Keratinocyte (primary cell): ENCODE results near the gene AFF2. TPM values are rescaled to one million over a fixed set of nuclear protein-coding genes. Genes with fewer than 3 reads are reported as not detected.
"Not testable (repeated sequence)": the region's sequence is repeated elsewhere in the genome, so short reads cannot be mapped to it uniquely, and the experiment has no call there.

Experiments used
- DNase-seq: peaks from one replicate; pipeline ENCODE4 v3.0.0-alpha.2; 2011; ENCODE audit warnings: low read depth, missing footprints, low spot score
- FAIRE-seq: peaks from 2 replicates; lab custom pipeline; 2011; peaks lifted over from hg19 to GRCh38; lab: Jason Lieb, UNC
- H2AFZ ChIP-seq: 2 replicates; pipeline ENCODE4 v1.6.0; 2012; ENCODE audit warnings: low read length, control low read depth, inconsistent platforms; ENCODE audit not compliant: control insufficient read depth
- H3K27ac ChIP-seq: 2 replicates; pipeline ENCODE4 v1.5.1; 2011; ENCODE audit warnings: low read length; ENCODE audit not compliant: control insufficient read depth, insufficient read depth
- H3K27me3 ChIP-seq: 3 replicates; pipeline ENCODE4 v1.6.0; 2011; ENCODE audit warnings: low read length; ENCODE audit not compliant: control insufficient read depth, insufficient read depth; ENCODE audit errors: extremely low read depth
- H3K36me3 ChIP-seq, 2 experiments: 2 replicates in 1 of 2; 3 replicates in 1 of 2; pipeline ENCODE4 v1.5.1; 2011; ENCODE audit warnings: low read length in 2 of 2, mild to moderate bottlenecking in 1 of 2; ENCODE audit not compliant: control insufficient read depth in 2 of 2, insufficient read depth in 2 of 2; ENCODE audit errors: extremely low read depth in 1 of 2
- H3K4me1 ChIP-seq: 3 replicates; pipeline ENCODE4 v1.5.1; 2011; ENCODE audit warnings: low read length; ENCODE audit not compliant: control insufficient read depth, insufficient read depth; ENCODE audit errors: extremely low read depth
- H3K4me2 ChIP-seq: 3 replicates; pipeline ENCODE4 v1.6.0; 2011; ENCODE audit warnings: low read depth, low read length; ENCODE audit not compliant: control insufficient read depth, insufficient read depth; ENCODE audit errors: extremely low read depth
- H3K4me3 ChIP-seq, 3 experiments: fragments of 200-600 bp in 1 of 3; sonication (generic) in 1 of 3; 2 replicates in 2 of 3; 3 replicates in 1 of 3; pipeline ENCODE4 v1.5.1; 2011 to 2016; ENCODE audit warnings: low read length in 3 of 3, mild to moderate bottlenecking in 3 of 3, control low read depth in 2 of 3, inconsistent platforms in 1 of 3, low read depth in 1 of 3, mixed read lengths in 1 of 3, mixed run types in 1 of 3, moderate library complexity in 1 of 3; ENCODE audit not compliant: control insufficient read depth in 2 of 3, insufficient read depth in 2 of 3; ENCODE audit errors: extremely low read depth in 1 of 3
- H3K79me2 ChIP-seq: 2 replicates; pipeline ENCODE4 v1.6.0; 2012; ENCODE audit warnings: low read length; ENCODE audit not compliant: control insufficient read depth, insufficient read depth
- H3K9ac ChIP-seq: 3 replicates; pipeline ENCODE4 v1.6.0; 2011; ENCODE audit warnings: low read length; ENCODE audit not compliant: control insufficient read depth, insufficient read depth; ENCODE audit errors: extremely low read depth
- H3K9me1 ChIP-seq: 3 replicates; pipeline ENCODE4 v1.6.0; 2011; ENCODE audit warnings: low read length; ENCODE audit not compliant: control insufficient read depth, insufficient read depth; ENCODE audit errors: extremely low read depth
- H3K9me3 ChIP-seq: 2 replicates; pipeline ENCODE4 v1.5.1; 2012; ENCODE audit warnings: low read depth, low read length; ENCODE audit not compliant: control insufficient read depth
- H4K20me1 ChIP-seq: 3 replicates; pipeline ENCODE4 v1.6.0; 2011; ENCODE audit warnings: low read length; ENCODE audit not compliant: control insufficient read depth, insufficient read depth; ENCODE audit errors: extremely low read depth
- CTCF ChIP-seq, 3 experiments: IDR thresholded peaks in 1 of 3; conservative IDR thresholded peaks in 1 of 3; optimal IDR thresholded peaks in 1 of 3; 2 replicates in 2 of 3; 3 replicates in 1 of 3; pipeline versions ENCODE3 to v1.5.1; 2011; ENCODE audit warnings: low read length in 3 of 3, mild to moderate bottlenecking in 3 of 3, moderate library complexity in 2 of 3, control low read depth in 1 of 3, inconsistent platforms in 1 of 3; ENCODE audit not compliant: insufficient read depth in 2 of 3; ENCODE audit errors: extremely low read depth in 1 of 3
- EZH2 ChIP-seq: IDR thresholded peaks from one replicate; pipeline ENCODE4 v1.6.1; 2012; ENCODE audit warnings: inconsistent platforms, mild to moderate bottlenecking, low read length, moderate library complexity
- dilution Hi-C: fragments of 300-500 bp; cut with MboI; formaldehyde crosslinking; loops from one replicate; pipeline ENCODE4 v1.7.0; 2020; ENCODE audit warnings: low sequenced_read_pairs; ENCODE audit not compliant: extremely low pct_ligation_motif_present
- polyA plus RNA-seq, 5 experiments: library from polyadenylated mRNA; depleted of rRNA in 3 of 5; stranded (reverse) in 3 of 5; stranded (forward) in 1 of 5; unstranded in 1 of 5; fragments of >200 nt; gene quantifications; 1 replicate in 1 of 5; 2 replicates in 3 of 5; 3 replicates in 1 of 5; pipeline versions ENCODE4 v1.2.1 to v1.2.3, GENCODE V29; 2011 to 2012; ENCODE audit warnings: missing spikeins in 2 of 5, low read depth in 1 of 5, low replicate concordance in 1 of 5

The AFF2 gene
- polyA plus RNA-seq, 1 donor (not counting 4 experiments of a cell fraction or from before 2014, with no cell fraction given) = 0.01 TPM

GRCh38 chrX:148664171-148664570, 163.8 kb downstream of the AFF2 start:
- no peak overlapping the region for H3K4me2 ChIP-seq
- H3K4me1 ChIP-seq = no peaks in the 10 kb centered on the region

DNA sequence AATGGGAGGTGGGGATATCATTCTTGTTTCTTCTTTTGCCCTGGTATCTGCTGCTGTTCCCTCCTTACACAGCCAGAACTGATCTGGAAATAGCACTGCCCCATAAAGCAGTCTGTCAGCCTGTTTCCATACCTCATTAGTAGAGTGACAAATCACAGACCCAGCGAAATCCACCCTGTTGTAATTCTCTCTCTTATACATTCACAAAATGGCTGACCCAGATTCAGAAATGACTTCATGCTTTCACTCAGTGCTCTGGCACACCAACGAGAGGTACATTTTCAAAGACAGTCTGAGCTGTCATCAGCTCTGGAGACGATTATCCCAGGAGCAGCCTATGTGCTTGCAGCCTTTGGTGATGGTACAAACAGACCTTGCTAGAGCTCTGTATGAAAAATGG, 164.6 kb downstream of the AFF2 start:
- dilution Hi-C loops = no loop called here
- no peak overlapping the region for H3K27ac ChIP-seq
- no peak for DNase-seq
- TF ChIP-seq EZH2 = no peak
- no peak for TF ChIP-seq CTCF (optimal IDR thresholded peaks at IDR 0.05 in 1 of 3, IDR thresholded peaks at IDR 0.05 in 1 of 3, conservative IDR thresholded peaks at IDR 0.05 in 1 of 3; ENCODE audit: extremely low read depth in 1 of 3, insufficient read depth in 2 of 3, low read length in 3 of 3)
- no peak overlapping the region for H3K4me2 ChIP-seq
- no peaks in the 10 kb centered on the region for H3K36me3 ChIP-seq
- no peak overlapping the region for H3K4me3 ChIP-seq
- no peaks in the 10 kb centered on the region for H4K20me1 ChIP-seq
- no peak overlapping the region for H2AFZ ChIP-seq
- no peak for FAIRE-seq
- no peaks in the 10 kb centered on the region for H3K27me3 ChIP-seq
- no peaks in the 10 kb centered on the region for H3K9me3 ChIP-seq
- no peaks in the 10 kb centered on the region for H3K9me1 ChIP-seq
- no peaks in the 10 kb centered on the region for H3K79me2 ChIP-seq
- no peaks in the 10 kb centered on the region for H3K4me1 ChIP-seq
- no peak overlapping the region for H3K9ac ChIP-seq

More at GRCh38 chrX:148664171-148664570, 163.8 kb downstream of the AFF2 start:
- Histone ChIP-seq H3K9ac (no peak overlapping the region), H3K9me1 (no peaks in the 10 kb centered on the region), H3K79me2 (no peaks in the 10 kb centered on the region), H3K27ac (no peak overlapping the region), H3K9me3 (no peaks in the 10 kb centered on the region), H3K36me3 (no peaks in the 10 kb centered on the region), H3K27me3 (no peaks in the 10 kb centered on the region), H3K4me3 (no peak overlapping the region), H2AFZ (no peak overlapping the region), H4K20me1 (no peaks in the 10 kb centered on the region)
- FAIRE-seq (no peak), DNase-seq (no peak)
- TF ChIP-seq EZH2 = no peak
- no peak for TF ChIP-seq CTCF (optimal IDR thresholded peaks at IDR 0.05 in 1 of 3, IDR thresholded peaks at IDR 0.05 in 1 of 3, conservative IDR thresholded peaks at IDR 0.05 in 1 of 3; ENCODE audit: extremely low read depth in 1 of 3, insufficient read depth in 2 of 3, low read length in 3 of 3)
- dilution Hi-C loops = no loop called here

GRCh38 chrX:148669175-148669574, 168.8 kb downstream of the AFF2 start:
- H3K79me2 ChIP-seq, H3K9ac ChIP-seq, H4K20me1 ChIP-seq, H3K4me2 ChIP-seq, H3K4me1 ChIP-seq, H3K4me3 ChIP-seq, H3K9me1 ChIP-seq, H3K27me3 ChIP-seq, FAIRE-seq, H3K27ac ChIP-seq, H2AFZ ChIP-seq, DNase-seq, H3K9me3 ChIP-seq, dilution Hi-C loops, H3K36me3 ChIP-seq: not testable (repeated sequence)
